ENCODE measurements around the gene EFCAB8.

DNA sequence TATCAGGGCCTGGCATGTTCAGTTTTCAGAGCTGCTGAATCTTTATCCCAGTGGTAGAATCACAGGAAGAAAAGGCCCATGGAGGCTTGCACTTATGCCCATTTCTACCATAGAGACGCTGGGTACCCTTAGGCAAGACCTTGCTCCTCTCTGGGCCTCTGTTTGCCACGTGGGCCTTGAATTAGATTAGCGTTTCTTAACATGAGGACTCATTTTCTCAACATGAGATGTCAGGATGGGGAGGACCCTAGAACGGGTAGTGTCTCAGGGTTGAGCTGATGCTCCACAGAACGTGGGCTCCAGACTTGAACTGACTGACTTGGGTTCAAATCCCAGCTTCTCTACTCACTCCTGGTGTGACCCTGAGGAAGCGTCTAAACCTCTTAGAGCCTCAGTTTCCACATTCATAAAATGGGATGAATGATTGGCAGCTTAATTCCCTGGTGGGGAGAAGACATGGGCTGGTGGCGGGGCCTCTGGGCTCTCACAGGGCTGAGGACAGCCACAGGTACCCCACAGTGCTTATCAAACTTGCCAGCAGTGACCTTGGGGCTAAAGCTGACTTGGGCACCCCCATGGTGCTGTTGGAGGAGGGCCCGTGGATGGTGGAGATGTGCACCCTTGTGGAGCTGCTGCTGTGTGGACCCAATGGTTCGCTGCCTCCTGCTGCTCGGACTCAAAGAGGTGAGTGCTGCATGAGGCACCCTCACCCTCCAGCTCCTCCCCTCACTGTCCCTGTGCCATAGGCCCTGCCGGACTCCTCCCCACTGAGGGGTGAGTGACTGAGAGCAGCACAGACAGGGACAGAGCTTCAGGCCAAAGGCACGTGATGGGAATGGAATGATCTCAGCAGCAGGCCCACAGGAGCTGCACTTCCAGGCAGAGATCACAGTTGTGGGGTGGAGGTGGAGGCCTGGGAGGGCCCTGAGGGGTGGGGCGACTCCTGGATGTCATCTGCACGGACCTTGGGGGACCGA, 117.3 kb downstream of the EFCAB8 start:
- TF ChIP-seq, protein P1, sequence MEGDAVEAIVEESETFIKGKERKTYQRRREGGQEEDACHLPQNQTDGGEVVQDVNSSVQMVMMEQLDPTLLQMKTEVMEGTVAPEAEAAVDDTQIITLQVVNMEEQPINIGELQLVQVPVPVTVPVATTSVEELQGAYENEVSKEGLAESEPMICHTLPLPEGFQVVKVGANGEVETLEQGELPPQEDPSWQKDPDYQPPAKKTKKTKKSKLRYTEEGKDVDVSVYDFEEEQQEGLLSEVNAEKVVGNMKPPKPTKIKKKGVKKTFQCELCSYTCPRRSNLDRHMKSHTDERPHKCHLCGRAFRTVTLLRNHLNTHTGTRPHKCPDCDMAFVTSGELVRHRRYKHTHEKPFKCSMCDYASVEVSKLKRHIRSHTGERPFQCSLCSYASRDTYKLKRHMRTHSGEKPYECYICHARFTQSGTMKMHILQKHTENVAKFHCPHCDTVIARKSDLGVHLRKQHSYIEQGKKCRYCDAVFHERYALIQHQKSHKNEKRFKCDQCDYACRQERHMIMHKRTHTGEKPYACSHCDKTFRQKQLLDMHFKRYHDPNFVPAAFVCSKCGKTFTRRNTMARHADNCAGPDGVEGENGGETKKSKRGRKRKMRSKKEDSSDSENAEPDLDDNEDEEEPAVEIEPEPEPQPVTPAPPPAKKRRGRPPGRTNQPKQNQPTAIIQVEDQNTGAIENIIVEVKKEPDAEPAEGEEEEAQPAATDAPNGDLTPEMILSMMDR (conservative IDR thresholded peaks at IDR 0.05; ENCODE audit: low read length), result no peak
- no peak for TF ChIP-seq EZH2phosphoT487 (IDR thresholded peaks at IDR 0.05; ENCODE audit: borderline replicate concordance, low read depth, low read length)

Data from OCI-LY7 (cell line).